Kidney glomerular epithelial cell (primary cell): ENCODE data around the gene FXYD2.

Experiments
- DNase-seq: peaks from one replicate; lab custom pipeline; 2025; lab: John Stamatoyannopoulos, UW

FXYD2 gene

GRCh38 chr11:117857734-117858414 lies 33.3 kb upstream of the FXYD2 start:
- DNase-seq = no peak

GRCh38 chr11:117855912-117856651 lies 31.5 kb upstream of the FXYD2 start:
- no peak for DNase-seq

- no peak for DNase-seq
Measured at GRCh38 chr11:117855186-117855845, 30.8 kb upstream of the FXYD2 start.

GRCh38 chr11:117852309-117852708 lies 27.8 kb upstream of the FXYD2 start:
- no peak for DNase-seq

GRCh38 chr11:117851852-117852251 lies 27.3 kb upstream of the FXYD2 start:
- no peak for DNase-seq

- DNase-seq = no peak
Measured at GRCh38 chr11:117851106-117851505, 26.6 kb upstream of the FXYD2 start.

GRCh38 chr11:117849781-117850414 lies 25.4 kb upstream of the FXYD2 start:
- DNase-seq = no peak

GRCh38 chr11:117843666-117844484 lies 19.3 kb upstream of the FXYD2 start:
- DNase-seq = peak; percentile 54

GRCh38 chr11:117842131-117842941 lies 17.8 kb upstream of the FXYD2 start:
- DNase-seq = no peak

- DNase-seq = no peak
Measured at GRCh38 chr11:117841551-117842031, 17.0 kb upstream of the FXYD2 start.

GRCh38 chr11:117840881-117841550 lies 16.5 kb upstream of the FXYD2 start:
- DNase-seq = no peak

- DNase-seq = no peak
Measured at GRCh38 chr11:117839936-117840813, 15.6 kb upstream of the FXYD2 start.

- no peak for DNase-seq
Measured at GRCh38 chr11:117839380-117839881, 14.9 kb upstream of the FXYD2 start.

- no peak for DNase-seq
Measured at GRCh38 chr11:117838901-117839300, 14.4 kb upstream of the FXYD2 start.

GRCh38 chr11:117837791-117838190 lies 13.2 kb upstream of the FXYD2 start:
- no peak for DNase-seq

- no peak for DNase-seq
Measured at GRCh38 chr11:117837070-117837776, 12.7 kb upstream of the FXYD2 start.

GRCh38 chr11:117836077-117836960 lies 11.8 kb upstream of the FXYD2 start:
- DNase-seq = no peak
